ENCODE measurements around the gene S100A9.

DNA sequence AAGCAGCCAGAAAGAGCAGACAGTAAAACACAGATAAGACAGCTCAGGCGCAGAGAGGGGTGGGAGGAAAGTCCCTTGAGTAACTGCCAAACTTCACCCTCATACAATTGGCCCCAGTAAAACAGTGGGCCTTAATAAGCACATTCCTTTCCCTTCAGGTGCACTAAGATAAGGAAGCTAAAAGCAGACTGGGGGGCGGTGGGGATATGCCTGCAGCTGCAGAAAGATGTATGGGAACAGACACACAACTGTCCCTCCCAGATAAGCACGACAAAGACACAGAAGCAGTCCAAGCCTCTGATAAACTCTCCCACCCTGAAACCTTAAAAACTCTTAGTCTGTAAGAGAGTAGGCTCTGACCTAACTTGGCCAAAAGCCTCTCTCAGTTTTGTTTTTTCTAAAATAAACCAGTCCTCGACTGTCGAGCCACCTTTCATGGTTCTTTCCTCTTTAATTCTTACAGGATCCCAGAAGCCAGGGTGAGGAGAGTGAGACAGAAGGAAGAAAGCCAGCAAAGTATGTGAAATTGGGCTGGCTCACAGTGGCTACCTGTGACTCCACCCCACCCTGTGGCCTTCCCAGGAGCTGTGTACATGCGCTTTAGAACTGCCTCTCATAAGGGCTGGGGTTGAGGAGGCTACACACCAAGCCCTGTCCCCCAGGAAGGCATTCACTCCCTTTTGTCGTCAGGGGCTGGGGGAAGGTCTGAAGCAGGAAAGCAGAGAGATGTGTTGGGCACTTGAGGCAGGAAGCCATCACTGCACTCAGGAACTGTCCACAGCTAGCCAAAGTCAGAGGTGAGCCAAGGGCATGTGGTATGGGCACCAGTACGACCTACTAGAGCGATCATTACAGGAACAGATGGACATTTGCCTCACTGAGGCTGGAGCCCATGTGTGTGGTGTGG lies 13.6 kb upstream of the S100A9 start:
- TF ChIP-seq, protein P1, sequence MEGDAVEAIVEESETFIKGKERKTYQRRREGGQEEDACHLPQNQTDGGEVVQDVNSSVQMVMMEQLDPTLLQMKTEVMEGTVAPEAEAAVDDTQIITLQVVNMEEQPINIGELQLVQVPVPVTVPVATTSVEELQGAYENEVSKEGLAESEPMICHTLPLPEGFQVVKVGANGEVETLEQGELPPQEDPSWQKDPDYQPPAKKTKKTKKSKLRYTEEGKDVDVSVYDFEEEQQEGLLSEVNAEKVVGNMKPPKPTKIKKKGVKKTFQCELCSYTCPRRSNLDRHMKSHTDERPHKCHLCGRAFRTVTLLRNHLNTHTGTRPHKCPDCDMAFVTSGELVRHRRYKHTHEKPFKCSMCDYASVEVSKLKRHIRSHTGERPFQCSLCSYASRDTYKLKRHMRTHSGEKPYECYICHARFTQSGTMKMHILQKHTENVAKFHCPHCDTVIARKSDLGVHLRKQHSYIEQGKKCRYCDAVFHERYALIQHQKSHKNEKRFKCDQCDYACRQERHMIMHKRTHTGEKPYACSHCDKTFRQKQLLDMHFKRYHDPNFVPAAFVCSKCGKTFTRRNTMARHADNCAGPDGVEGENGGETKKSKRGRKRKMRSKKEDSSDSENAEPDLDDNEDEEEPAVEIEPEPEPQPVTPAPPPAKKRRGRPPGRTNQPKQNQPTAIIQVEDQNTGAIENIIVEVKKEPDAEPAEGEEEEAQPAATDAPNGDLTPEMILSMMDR (IDR thresholded peaks at IDR 0.05) = no peak
- TF ChIP-seq POLR2A (IDR thresholded peaks at IDR 0.05) (no peak), POLR2AphosphoS5 (IDR thresholded peaks at IDR 0.05) (no peak)
